ENCODE measurements around the gene TRIM17.

The TRIM17 gene

GRCh38 chr1:228415853-228416216 is 826 bp downstream of the TRIM17 start:
- DNase-seq, result no peak

GRCh38 chr1:228415221-228415620 is 1.4 kb downstream of the TRIM17 start:
- no peak for DNase-seq

GRCh38 chr1:228414511-228415211 is 2.0 kb downstream of the TRIM17 start:
- DNase-seq, result no peak

GRCh38 chr1:228413241-228414010 is 3.2 kb downstream of the TRIM17 start:
- no peak for DNase-seq

- no peak for DNase-seq
These were observed 4.9 kb downstream of the TRIM17 start for GRCh38 chr1:228411548-228412430.

- DNase-seq, result no peak
These were observed 5.5 kb downstream of the TRIM17 start for GRCh38 chr1:228411121-228411520.

GRCh38 chr1:228410671-228411070 is 6.0 kb downstream of the TRIM17 start:
- DNase-seq, result no peak

- DNase-seq, result no peak
These were observed 6.6 kb downstream of the TRIM17 start for GRCh38 chr1:228410015-228410414.

GRCh38 chr1:228408869-228409805 is 7.5 kb downstream of the TRIM17 start:
- DNase-seq, result no peak

- DNase-seq, result no peak
These were observed 8.4 kb downstream of the TRIM17 start for GRCh38 chr1:228408041-228408868.

GRCh38 chr1:228407106-228408040 is 9.3 kb downstream of the TRIM17 start:
- DNase-seq, result no peak

- DNase-seq, result no peak
These were observed 10.8 kb downstream of the TRIM17 start for GRCh38 chr1:228405979-228406228.

- no peak for DNase-seq
These were observed 11.3 kb downstream of the TRIM17 start for GRCh38 chr1:228405200-228405978.

GRCh38 chr1:228404107-228404720 is 12.4 kb downstream of the TRIM17 start:
- no peak for DNase-seq

GRCh38 chr1:228403231-228403631 is 13.4 kb downstream of the TRIM17 start:
- no peak for DNase-seq

GRCh38 chr1:228402641-228403025 is 14.0 kb downstream of the TRIM17 start:
- no peak for DNase-seq

- no peak for DNase-seq
These were observed 14.7 kb downstream of the TRIM17 start for GRCh38 chr1:228401782-228402640.
